Hepatocyte (in vitro differentiated cells): ENCODE results near the gene PAX7.

Experiments
- EZH2 ChIP-seq: fragments of 200-600 bp; sonication (generic); IDR thresholded peaks from 2 replicates; pipeline ENCODE4 v1.6.1; 2016; ENCODE audit warnings: antibody characterized with exemption, mild to moderate bottlenecking, borderline replicate concordance
- TF ChIP-seq, protein P1 (sequence below): fragments of 200-600 bp; sonication (generic); IDR thresholded peaks from 2 replicates; pipeline ENCODE4 v1.5.1; 2016; ENCODE audit warnings: antibody characterized with exemption, mild to moderate bottlenecking; ENCODE audit not compliant: poor library complexity

DNA sequence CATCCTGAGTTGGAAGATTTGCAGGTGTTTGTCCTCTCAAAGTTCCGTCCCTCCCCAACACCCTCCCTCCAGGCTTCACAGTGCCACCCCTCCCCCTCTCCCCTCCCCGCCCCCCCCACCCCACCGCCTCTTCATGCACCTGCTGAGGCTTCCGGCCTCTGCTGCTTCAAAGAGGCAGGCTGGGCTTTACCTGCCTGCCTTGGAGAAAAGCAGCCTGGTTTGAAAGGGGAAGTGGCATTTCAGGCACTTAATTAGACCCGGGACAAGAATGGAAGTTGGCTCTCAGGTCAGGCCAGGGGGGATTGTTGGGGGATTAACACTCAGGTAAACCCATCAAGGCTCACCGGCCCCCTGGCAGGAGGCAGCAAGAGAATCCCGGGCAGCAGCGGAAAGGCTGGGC, 21.1 kb downstream of the PAX7 start:
- TF ChIP-seq, protein P1, sequence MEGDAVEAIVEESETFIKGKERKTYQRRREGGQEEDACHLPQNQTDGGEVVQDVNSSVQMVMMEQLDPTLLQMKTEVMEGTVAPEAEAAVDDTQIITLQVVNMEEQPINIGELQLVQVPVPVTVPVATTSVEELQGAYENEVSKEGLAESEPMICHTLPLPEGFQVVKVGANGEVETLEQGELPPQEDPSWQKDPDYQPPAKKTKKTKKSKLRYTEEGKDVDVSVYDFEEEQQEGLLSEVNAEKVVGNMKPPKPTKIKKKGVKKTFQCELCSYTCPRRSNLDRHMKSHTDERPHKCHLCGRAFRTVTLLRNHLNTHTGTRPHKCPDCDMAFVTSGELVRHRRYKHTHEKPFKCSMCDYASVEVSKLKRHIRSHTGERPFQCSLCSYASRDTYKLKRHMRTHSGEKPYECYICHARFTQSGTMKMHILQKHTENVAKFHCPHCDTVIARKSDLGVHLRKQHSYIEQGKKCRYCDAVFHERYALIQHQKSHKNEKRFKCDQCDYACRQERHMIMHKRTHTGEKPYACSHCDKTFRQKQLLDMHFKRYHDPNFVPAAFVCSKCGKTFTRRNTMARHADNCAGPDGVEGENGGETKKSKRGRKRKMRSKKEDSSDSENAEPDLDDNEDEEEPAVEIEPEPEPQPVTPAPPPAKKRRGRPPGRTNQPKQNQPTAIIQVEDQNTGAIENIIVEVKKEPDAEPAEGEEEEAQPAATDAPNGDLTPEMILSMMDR, result no peak
- TF ChIP-seq EZH2, result no peak
